Activated CD4-positive, CD25-positive, alpha-beta regulatory T cell treated with anti-CD3 and anti-CD28 coated beads, Interleukin-2, amount 50 U/mL, for 72 hours (primary cell): Measurements from ENCODE around the gene INSRR.

ENCODE experiments used
- DNase-seq: peaks from one replicate; pipeline ENCODE4 v3.0.0; 2021

The INSRR gene

GRCh38 chr1:156847591-156848460 is 11.1 kb downstream of the INSRR start:
- DNase-seq, result no peak

- DNase-seq, result no peak
These were observed 12.3 kb downstream of the INSRR start for GRCh38 chr1:156846643-156847042.

GRCh38 chr1:156845953-156846545 is 12.9 kb downstream of the INSRR start:
- DNase-seq, result no peak

- peak; percentile 45 for DNase-seq
These were observed 13.6 kb downstream of the INSRR start for GRCh38 chr1:156845055-156845952.

- no peak for DNase-seq
These were observed 14.3 kb downstream of the INSRR start for GRCh38 chr1:156844638-156845037.

GRCh38 chr1:156844102-156844501 is 14.8 kb downstream of the INSRR start:
- no peak for DNase-seq

- no peak for DNase-seq
These were observed 16.2 kb downstream of the INSRR start for GRCh38 chr1:156842618-156843300.

- DNase-seq, result no peak
These were observed 17.5 kb downstream of the INSRR start for GRCh38 chr1:156841295-156841855.

GRCh38 chr1:156840898-156841279 is 18.0 kb downstream of the INSRR start:
- no peak for DNase-seq

GRCh38 chr1:156840186-156840897 is 18.6 kb downstream of the INSRR start:
- no peak for DNase-seq

GRCh38 chr1:156839426-156840109 is 19.3 kb downstream of the INSRR start:
- DNase-seq, result no peak

GRCh38 chr1:156838972-156839371 is 19.9 kb downstream of the INSRR start:
- no peak for DNase-seq

GRCh38 chr1:156836892-156837291 is 22.0 kb downstream of the INSRR start:
- no peak for DNase-seq

- peak; percentile 51 for DNase-seq
These were observed 22.8 kb downstream of the INSRR start for GRCh38 chr1:156836041-156836654.

GRCh38 chr1:156834322-156834721 is 24.6 kb downstream of the INSRR start:
- no peak for DNase-seq

GRCh38 chr1:156833603-156834002 is 25.3 kb downstream of the INSRR start:
- DNase-seq, result no peak

GRCh38 chr1:156832434-156832833 is 26.5 kb downstream of the INSRR start:
- no peak for DNase-seq

- DNase-seq, result no peak
These were observed 30.4 kb downstream of the INSRR start for GRCh38 chr1:156828400-156829124.

GRCh38 chr1:156826630-156827029 is 32.3 kb downstream of the INSRR start:
- no peak for DNase-seq

GRCh38 chr1:156823210-156823790 is 35.6 kb downstream of the INSRR start:
- DNase-seq, result no peak
